CD14-positive monocyte (primary cell): ENCODE data around the gene USP17L20. TPM values are rescaled to one million over a fixed set of nuclear protein-coding genes. Genes with fewer than 3 reads are reported as not detected.
"Not testable (repeated sequence)": the region's sequence is repeated elsewhere in the genome, so short reads cannot be mapped to it uniquely, and the experiment has no call there.

Experiments
- DNase-seq, 3 donors: peaks; one replicate each; pipeline ENCODE4 v3.0.0-alpha.2; 2011 to 2022
- H2AFZ ChIP-seq: 2 replicates; pipeline ENCODE4 v1.6.0; 2012; ENCODE audit warnings: mild to moderate bottlenecking, low read depth, low read length, inconsistent platforms; ENCODE audit not compliant: insufficient read depth, poor library complexity, severe bottlenecking
- H3K27ac ChIP-seq, 2 donors: 1 replicate in 1 of 2; 2 replicates in 1 of 2; pipeline ENCODE4 v1.5.1; 2012 to 2013; ENCODE audit warnings: low read length in 2 of 2, control low read depth in 1 of 2, inconsistent platforms in 1 of 2, low read depth in 1 of 2, mild to moderate bottlenecking in 1 of 2
- H3K27me3 ChIP-seq, 2 donors: one replicate each; pipeline versions ENCODE4 v1.6.0 to v1.6.1; 2011 to 2013; ENCODE audit warnings: low read length in 2 of 2; ENCODE audit not compliant: control insufficient read depth in 2 of 2, insufficient read depth in 2 of 2
- H3K36me3 ChIP-seq, 2 donors: replicated peaks in 1 of 2; 1 replicate in 1 of 2; 2 replicates in 1 of 2; pipeline versions ENCODE4 v1.5.1 to v1.6.1; 2012 to 2013; ENCODE audit warnings: low read length in 2 of 2, control low read depth in 1 of 2, inconsistent platforms in 1 of 2, mild to moderate bottlenecking in 1 of 2; ENCODE audit not compliant: insufficient read depth in 2 of 2, control insufficient read depth in 1 of 2
- H3K4me1 ChIP-seq, 2 donors: 1 replicate in 1 of 2; 2 replicates in 1 of 2; pipeline versions ENCODE4 v1.5.1 to v1.6.1; 2012 to 2013; ENCODE audit warnings: low read length in 2 of 2, control low read depth in 1 of 2, inconsistent platforms in 1 of 2, mild to moderate bottlenecking in 1 of 2, moderate library complexity in 1 of 2; ENCODE audit not compliant: insufficient read depth in 2 of 2, control insufficient read depth in 1 of 2
- H3K4me2 ChIP-seq: replicated peaks from 2 replicates; pipeline ENCODE3; 2012; ENCODE audit warnings: low read length, moderate library complexity, mild to moderate bottlenecking; ENCODE audit not compliant: poor library complexity, severe bottlenecking; ENCODE audit errors: extremely low read depth
- H3K4me3 ChIP-seq, 3 experiments: fragments of 200-600 bp in 1 of 3; sonication (generic) in 1 of 3; replicated peaks in 1 of 3; 1 replicate in 2 of 3; 2 replicates in 1 of 3; pipeline ENCODE4 v1.5.1; 2011 to 2013; ENCODE audit warnings: low read length in 3 of 3, mild to moderate bottlenecking in 3 of 3, control low read depth in 2 of 3, low read depth in 2 of 3, inconsistent platforms in 1 of 3, moderate library complexity in 1 of 3
- H3K79me2 ChIP-seq: 2 replicates; pipeline ENCODE4 v1.6.0; 2012; ENCODE audit warnings: mild to moderate bottlenecking, control low read depth, inconsistent platforms, low read length, moderate library complexity; ENCODE audit not compliant: insufficient read depth
- H3K9ac ChIP-seq: 2 replicates; pipeline ENCODE4 v1.6.0; 2017; ENCODE audit warnings: low read length, mild to moderate bottlenecking; ENCODE audit not compliant: insufficient read depth, poor library complexity, severe bottlenecking
- H3K9me3 ChIP-seq, 2 donors: replicated peaks in 1 of 2; 1 replicate in 1 of 2; 2 replicates in 1 of 2; pipeline versions ENCODE4 v1.5.1 to v1.6.1; 2012 to 2013; ENCODE audit warnings: low read length in 2 of 2, control low read depth in 1 of 2; ENCODE audit not compliant: control insufficient read depth in 1 of 2, insufficient read depth in 1 of 2
- H4K20me1 ChIP-seq: 2 replicates; pipeline ENCODE4 v1.6.0; 2012; ENCODE audit warnings: mild to moderate bottlenecking, low read length, control low read depth, moderate library complexity; ENCODE audit not compliant: insufficient read depth
- H3K27ac Mint-ChIP-seq, 7 donors: one replicate each; pipeline ENCODE4 v1.8.0; 2020; ENCODE audit warnings: mild to moderate bottlenecking in 7 of 7, mixed read lengths in 7 of 7, moderate library complexity in 6 of 7, inconsistent platforms in 2 of 7
- H3K27me3 Mint-ChIP-seq, 3 donors: one replicate each; pipeline ENCODE4 v1.8.0; 2021 to 2022; ENCODE audit warnings: low read depth in 3 of 3, mild to moderate bottlenecking in 3 of 3, mixed read lengths in 3 of 3, moderate library complexity in 3 of 3, inconsistent platforms in 1 of 3
- H3K36me3 Mint-ChIP-seq, 2 donors: one replicate each; pipeline ENCODE4 v1.8.0; 2020; ENCODE audit warnings: mixed read lengths in 2 of 2, inconsistent platforms in 1 of 2, mild to moderate bottlenecking in 1 of 2
- H3K4me1 Mint-ChIP-seq: one replicate; pipeline ENCODE4 v1.8.0; 2020; ENCODE audit warnings: mild to moderate bottlenecking, mixed read lengths
- H3K4me3 Mint-ChIP-seq, 2 donors: one replicate each; pipeline ENCODE4 v1.8.0; 2020; ENCODE audit warnings: mild to moderate bottlenecking in 2 of 2, mixed read lengths in 2 of 2, moderate library complexity in 1 of 2
- H3K9me3 Mint-ChIP-seq, 7 donors: one replicate each; pipeline ENCODE4 v1.8.0; 2020 to 2022; ENCODE audit warnings: mixed read lengths in 7 of 7, mild to moderate bottlenecking in 6 of 7, moderate library complexity in 6 of 7, inconsistent platforms in 2 of 7
- WGBS: methylation state at CpG from one replicate; pipeline ENCODE4 v1.1.5; 2013; ENCODE audit warnings: missing lambda C conversion rate; ENCODE audit not compliant: insufficient coverage; 5-methylcytosine and 5-hydroxymethylcytosine counted together
- intact Hi-C, 2 donors: fragments of 100-400 bp; cut with micrococcal nuclease; formaldehyde crosslinking; loops; one replicate each; pipeline versions ENCODE4 v1.15.0 to v1.15.1; 2023
- polyA plus RNA-seq, 3 donors: library from polyadenylated mRNA; depleted of rRNA in 1 of 3; unstranded in 2 of 3; stranded (reverse) in 1 of 3; fragments of 300-500 nt in 2 of 3; fragments of >200 nt in 1 of 3; fragmentation: Illumina TruSeq in 2 of 3; gene quantifications; 1 replicate in 2 of 3; 2 replicates in 1 of 3; pipeline ENCODE4 v1.2.3, GENCODE V29; 2012 to 2021

The USP17L20 gene
- polyA plus RNA-seq, 3 donors, result not detected

DNA sequence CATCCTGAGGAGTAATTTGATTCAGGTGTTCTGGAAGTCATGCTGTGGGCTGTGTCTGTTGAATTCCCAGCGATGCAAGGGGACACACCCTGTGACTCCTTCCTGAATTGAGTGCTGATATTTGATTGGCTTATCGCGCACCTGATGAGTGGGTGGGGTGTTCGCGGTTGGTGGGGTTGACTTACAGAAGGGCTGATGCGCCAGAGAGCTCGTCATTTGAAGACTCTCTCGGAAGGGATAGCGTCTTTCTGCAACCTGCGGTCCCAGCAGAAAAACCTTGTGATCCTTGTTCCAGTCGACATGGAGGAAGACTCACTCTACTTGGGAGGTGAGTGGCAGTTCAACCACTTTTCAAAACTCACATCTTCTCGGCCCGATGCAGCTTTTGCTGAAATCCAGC is 4.6 kb downstream of the USP17L20 start, which contains the start of gene USP17L21:
Gene USP17L21 (plus strand): TSS at position 301 of the 400 bp plus-strand sequence. CDS start 0 bp downstream, at position 301.
- H3K27me3 Mint-ChIP-seq, H3K4me3 Mint-ChIP-seq, H3K27me3 ChIP-seq, H3K36me3 ChIP-seq, H3K9ac ChIP-seq, H3K36me3 Mint-ChIP-seq, H4K20me1 ChIP-seq, H3K79me2 ChIP-seq, H3K9me3 Mint-ChIP-seq, H3K4me3 ChIP-seq, DNase-seq, H3K4me1 ChIP-seq, H3K27ac Mint-ChIP-seq, H3K4me1 Mint-ChIP-seq, H3K4me2 ChIP-seq, H2AFZ ChIP-seq, H3K9me3 ChIP-seq, H3K27ac ChIP-seq, intact Hi-C loops: not testable (repeated sequence)
- no CpG with 5 or more reads among the region's 13 CpGs for WGBS

DNA sequence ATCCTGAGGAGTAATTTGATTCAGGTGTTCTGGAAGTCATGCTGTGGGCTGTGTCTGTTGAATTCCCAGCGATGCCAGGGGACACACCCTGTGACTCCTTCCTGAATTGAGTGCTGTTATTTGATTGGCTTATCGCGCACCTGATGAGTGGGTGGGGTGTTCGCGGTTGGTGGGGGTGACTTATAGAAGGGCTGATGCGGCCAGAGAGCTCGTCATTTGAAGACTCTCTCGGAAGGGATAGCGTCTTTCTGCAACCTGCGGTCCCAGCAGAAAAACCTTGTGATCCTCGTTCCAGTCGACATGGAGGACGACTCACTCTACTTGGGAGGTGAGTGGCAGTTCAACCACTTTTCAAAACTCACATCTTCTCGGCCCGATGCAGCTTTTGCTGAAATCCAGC is 9.4 kb downstream of the USP17L20 start, which contains the start of gene USP17L22:
Gene USP17L22 (plus strand): TSS at position 301 of the 400 bp plus-strand sequence. CDS start 0 bp downstream, at position 301.
- H4K20me1 ChIP-seq, H3K9ac ChIP-seq, H3K79me2 ChIP-seq, H3K4me2 ChIP-seq, H3K36me3 ChIP-seq, H3K4me3 ChIP-seq, H3K4me3 Mint-ChIP-seq, H3K27ac ChIP-seq, DNase-seq, H3K4me1 ChIP-seq, H3K27me3 ChIP-seq, intact Hi-C loops, H3K4me1 Mint-ChIP-seq, H3K36me3 Mint-ChIP-seq, H2AFZ ChIP-seq, H3K27me3 Mint-ChIP-seq, H3K9me3 ChIP-seq, H3K27ac Mint-ChIP-seq, H3K9me3 Mint-ChIP-seq: not testable (repeated sequence)
- no CpG with 5 or more reads among the region's 15 CpGs for WGBS

DNA sequence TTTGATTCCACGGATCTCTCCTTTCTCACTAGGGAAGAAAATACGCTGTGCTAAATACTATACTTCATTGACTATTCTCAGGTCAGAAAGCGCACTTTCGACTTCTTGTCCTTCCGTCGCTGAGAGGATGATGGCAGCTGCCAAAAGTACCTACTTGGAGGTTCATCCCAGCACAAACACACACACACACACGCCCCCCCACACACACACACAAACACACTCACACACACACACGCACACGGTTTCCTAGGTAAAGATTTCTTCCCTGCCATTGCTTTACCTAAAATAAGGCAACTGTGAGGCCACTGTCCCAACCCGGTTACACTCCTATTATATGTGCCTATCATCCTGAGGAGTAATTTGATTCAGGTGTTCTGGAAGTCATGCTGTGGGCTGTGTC is 13.8 kb downstream of the USP17L20 start:
- H3K4me3 ChIP-seq, H3K9ac ChIP-seq, H3K4me1 ChIP-seq, H3K36me3 Mint-ChIP-seq, H3K9me3 ChIP-seq, H3K4me3 Mint-ChIP-seq, H3K27ac ChIP-seq, H3K4me2 ChIP-seq, H3K79me2 ChIP-seq, H3K27me3 ChIP-seq, H4K20me1 ChIP-seq, DNase-seq, intact Hi-C loops, H3K27ac Mint-ChIP-seq, H3K9me3 Mint-ChIP-seq, H3K36me3 ChIP-seq, H2AFZ ChIP-seq, H3K4me1 Mint-ChIP-seq, H3K27me3 Mint-ChIP-seq: not testable (repeated sequence)
- WGBS, result 75% methylated on average over 1 of the region's 10 CpGs

Other genes starting within 250 kb of the USP17L20 start
- gene FAM90A26, start 87.7 kb upstream of the USP17L20 start, polyA plus RNA-seq, result not detected
- not detected for gene USP17L10, start 47.5 kb upstream of the USP17L20 start, polyA plus RNA-seq
- not detected for gene USP17L11, start 42.7 kb upstream of the USP17L20 start, polyA plus RNA-seq
- gene USP17L12, start 38.0 kb upstream of the USP17L20 start, polyA plus RNA-seq, result not detected
- not detected for gene USP17L13, start 33.2 kb upstream of the USP17L20 start, polyA plus RNA-seq
- not detected for gene USP17L15, start 23.7 kb upstream of the USP17L20 start, polyA plus RNA-seq
- not detected for gene USP17L17, start 14.2 kb upstream of the USP17L20 start, polyA plus RNA-seq
- not detected for gene USP17L18, start 9.5 kb upstream of the USP17L20 start, polyA plus RNA-seq
- gene USP17L19, start 4.7 kb upstream of the USP17L20 start, polyA plus RNA-seq, result not detected
- gene USP17L21, start 4.7 kb downstream of the USP17L20 start, polyA plus RNA-seq, result not detected
- gene USP17L22, start 9.5 kb downstream of the USP17L20 start, polyA plus RNA-seq, result not detected
- gene USP17L24, start 67.0 kb downstream of the USP17L20 start, polyA plus RNA-seq, result not detected
- not detected for gene USP17L25, start 71.8 kb downstream of the USP17L20 start, polyA plus RNA-seq
- not detected for gene USP17L26, start 76.5 kb downstream of the USP17L20 start, polyA plus RNA-seq
- gene USP17L5, start 81.3 kb downstream of the USP17L20 start, polyA plus RNA-seq, result not detected
- not detected for gene USP17L27, start 86.0 kb downstream of the USP17L20 start, polyA plus RNA-seq
- gene USP17L28, start 90.8 kb downstream of the USP17L20 start, polyA plus RNA-seq, result not detected
- gene USP17L29, start 95.5 kb downstream of the USP17L20 start, polyA plus RNA-seq, result not detected
- not detected for gene USP17L30, start 105.0 kb downstream of the USP17L20 start, polyA plus RNA-seq
- gene DEFB131A, start 186.3 kb downstream of the USP17L20 start, polyA plus RNA-seq, result not detected